HEK293T (cell line): ENCODE data around the gene WDR37.

Experiments used
- CTCF ChIA-PET: fragments of 350-600 bp; formaldehyde crosslinking; extraction: SDS; loops from one replicate; lab custom pipeline; 2021; ENCODE audit warnings: antibody characterized with exemption, inconsistent platforms; lab: Yijun Ruan, JAX
- POLR2A ChIA-PET: fragments of 350-600 bp; formaldehyde crosslinking; extraction: SDS; loops from one replicate; lab custom pipeline; 2020; ENCODE audit warnings: antibody characterized with exemption, inconsistent platforms; lab: Yijun Ruan, JAX
- DNase-seq: peaks from one replicate; pipeline ENCODE4 v3.0.0; 2012; ENCODE audit warnings: mixed read lengths; ENCODE audit errors: extremely low spot score
- ARNT ChIP-seq: fragments of 450-650 bp; IDR thresholded peaks from 2 replicates; pipeline ENCODE4 v1.6.1; 2017; ENCODE audit warnings: mild to moderate bottlenecking
- BHLHE40 ChIP-seq: fragments of 450-650 bp; IDR thresholded peaks from 2 replicates; pipeline ENCODE4 v1.6.1; 2016; ENCODE audit warnings: mild to moderate bottlenecking, moderate library complexity, borderline replicate concordance
- CTBP1 ChIP-seq: fragments of 450-650 bp; IDR thresholded peaks from 2 replicates; pipeline ENCODE4 v1.6.1; 2016; ENCODE audit warnings: borderline replicate concordance
- ELF4 ChIP-seq: fragments of 450-650 bp; IDR thresholded peaks from 2 replicates; pipeline ENCODE4 v1.6.1; 2017; ENCODE audit warnings: antibody characterized with exemption
- FOXA1 ChIP-seq: fragments of 450-650 bp; IDR thresholded peaks from 2 replicates; pipeline ENCODE4 v1.6.1; 2016; ENCODE audit warnings: mild to moderate bottlenecking
- FOXK2 ChIP-seq: fragments of 450-650 bp; IDR thresholded peaks from 2 replicates; pipeline ENCODE4 v1.6.1; 2016; ENCODE audit warnings: mild to moderate bottlenecking
- FOXM1 ChIP-seq: fragments of 450-650 bp; IDR thresholded peaks from 2 replicates; pipeline ENCODE4 v1.6.1; 2017; ENCODE audit warnings: mild to moderate bottlenecking, borderline replicate concordance
- HDGF ChIP-seq: fragments of 450-650 bp; IDR thresholded peaks from 2 replicates; pipeline ENCODE4 v1.6.1; 2017; ENCODE audit warnings: antibody characterized with exemption, borderline replicate concordance
- L3MBTL2 ChIP-seq: fragments of 450-650 bp; conservative IDR thresholded peaks from 2 replicates; pipeline ENCODE4 v1.6.1; 2016; ENCODE audit warnings: mild to moderate bottlenecking
- LEF1 ChIP-seq: fragments of 450-650 bp; IDR thresholded peaks from 2 replicates; pipeline ENCODE4 v1.6.1; 2017; ENCODE audit warnings: mild to moderate bottlenecking, borderline replicate concordance
- NFRKB ChIP-seq: fragments of 450-650 bp; IDR thresholded peaks from 2 replicates; pipeline ENCODE4 v1.6.1; 2016; ENCODE audit warnings: mild to moderate bottlenecking, moderate library complexity
- SP1 ChIP-seq: fragments of 450-650 bp; IDR thresholded peaks from 2 replicates; pipeline ENCODE4 v1.6.1; 2017
- SUZ12 ChIP-seq: fragments of 450-650 bp; IDR thresholded peaks from 2 replicates; pipeline ENCODE4 v1.6.1; 2016; ENCODE audit warnings: mild to moderate bottlenecking
- TARDBP ChIP-seq: fragments of 450-650 bp; IDR thresholded peaks from 2 replicates; pipeline ENCODE4 v1.6.1; 2016
- ZNF384 ChIP-seq: fragments of 450-650 bp; IDR thresholded peaks from 2 replicates; pipeline ENCODE4 v1.6.1; 2016
- TF ChIP-seq, protein P1 (sequence below): fragments of 450-650 bp; IDR thresholded peaks from 2 replicates; pipeline ENCODE4 v1.6.1; 2016

The WDR37 gene

DNA sequence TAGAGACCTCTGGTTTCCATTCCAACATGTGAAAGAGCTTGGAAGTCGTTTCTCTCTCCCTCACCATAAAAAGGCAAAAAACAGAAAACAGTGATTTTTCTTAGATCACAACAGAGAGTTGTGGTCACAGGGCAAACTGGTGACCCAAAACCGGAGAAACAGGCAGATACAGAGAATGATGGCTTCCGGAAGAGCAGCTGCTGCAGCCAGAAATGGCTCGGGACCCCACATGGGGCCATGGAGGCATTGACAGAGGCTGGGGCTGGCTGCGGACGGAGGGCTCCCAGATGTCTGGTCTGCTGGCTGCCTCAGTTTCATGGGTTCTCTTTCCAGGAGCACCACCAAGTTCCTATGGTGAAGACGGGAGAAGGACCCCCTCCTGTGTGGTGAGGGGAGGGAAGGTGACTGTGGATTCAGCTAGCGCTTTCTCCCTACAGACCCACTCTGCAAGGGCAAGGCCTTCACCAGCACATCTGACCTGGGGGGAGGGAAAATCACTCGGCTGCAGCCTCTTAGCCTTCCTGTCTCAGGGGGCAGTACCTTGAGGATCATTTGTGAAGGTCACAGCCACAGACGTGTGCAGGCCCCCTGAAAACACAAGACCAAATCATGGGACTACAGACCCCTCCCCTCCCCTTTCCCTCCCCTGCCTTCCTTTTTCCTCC is 81.4 kb downstream of the WDR37 start:
- no peak for DNase-seq
- ChIA-PET CTCF (no interaction called here), POLR2A (no interaction called here)
- TF ChIP-seq L3MBTL2, result no peak
- no peak for TF ChIP-seq FOXK2
- TF ChIP-seq FOXM1, result no peak
- TF ChIP-seq BHLHE40, result no peak
- no peak for TF ChIP-seq ZNF384
- no peak for TF ChIP-seq LEF1
- no peak for TF ChIP-seq HDGF
- TF ChIP-seq ARNT, result no peak
- no peak for TF ChIP-seq TARDBP
- TF ChIP-seq CTBP1, result no peak
- no peak for TF ChIP-seq SUZ12
- no peak for TF ChIP-seq SP1
- no peak for TF ChIP-seq FOXA1
- no peak for TF ChIP-seq ELF4
- no peak for TF ChIP-seq NFRKB
- TF ChIP-seq, protein P1, sequence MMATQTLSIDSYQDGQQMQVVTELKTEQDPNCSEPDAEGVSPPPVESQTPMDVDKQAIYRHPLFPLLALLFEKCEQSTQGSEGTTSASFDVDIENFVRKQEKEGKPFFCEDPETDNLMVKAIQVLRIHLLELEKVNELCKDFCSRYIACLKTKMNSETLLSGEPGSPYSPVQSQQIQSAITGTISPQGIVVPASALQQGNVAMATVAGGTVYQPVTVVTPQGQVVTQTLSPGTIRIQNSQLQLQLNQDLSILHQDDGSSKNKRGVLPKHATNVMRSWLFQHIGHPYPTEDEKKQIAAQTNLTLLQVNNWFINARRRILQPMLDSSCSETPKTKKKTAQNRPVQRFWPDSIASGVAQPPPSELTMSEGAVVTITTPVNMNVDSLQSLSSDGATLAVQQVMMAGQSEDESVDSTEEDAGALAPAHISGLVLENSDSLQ, result no peak

DNA sequence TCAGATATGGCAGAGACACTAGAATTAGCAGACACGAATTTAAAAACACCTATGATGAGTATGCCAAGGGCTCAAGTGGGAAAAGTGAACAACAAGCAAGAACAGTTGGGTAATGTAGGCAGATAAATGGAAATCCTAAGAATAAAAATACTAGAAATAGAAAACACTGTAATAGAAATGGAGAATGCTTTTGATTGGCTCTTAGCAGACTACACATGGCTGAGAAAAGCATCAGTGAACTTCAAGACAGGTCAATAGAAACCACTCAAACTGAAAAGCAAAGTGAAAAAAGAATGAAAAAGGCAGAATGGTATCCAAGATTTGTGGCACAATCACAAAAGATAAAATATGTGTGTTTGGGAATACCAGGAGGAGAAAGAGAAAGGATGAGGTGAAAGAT is 82.3 kb downstream of the WDR37 start:
- no peak for DNase-seq
- ChIA-PET CTCF (no interaction called here), POLR2A (no interaction called here)
- TF ChIP-seq ELF4 (no peak), NFRKB (no peak), ARNT (no peak), ZNF384 (no peak), LEF1 (no peak), FOXA1 (no peak), HDGF (no peak), SUZ12 (no peak)
- TF ChIP-seq, protein P1, result no peak

DNA sequence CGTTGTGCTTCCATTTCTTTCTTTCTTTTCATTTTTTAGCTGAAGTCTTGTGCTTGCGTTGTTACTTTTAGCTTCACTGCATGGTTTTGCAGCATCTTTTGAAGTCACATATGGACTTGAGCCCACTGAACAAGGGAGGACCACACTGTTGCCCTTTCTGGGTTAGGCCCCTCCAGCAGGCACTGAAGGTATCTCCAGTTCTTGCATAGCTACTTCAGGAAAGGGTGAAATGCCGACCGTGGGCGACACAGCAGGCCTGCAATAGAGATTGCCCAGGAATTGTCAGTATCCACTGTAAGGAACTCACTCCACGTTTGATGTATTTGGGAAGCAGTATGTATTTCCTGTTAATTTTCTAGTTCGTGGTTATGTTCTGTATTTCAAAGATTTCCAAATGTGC is 85.1 kb downstream of the WDR37 start:
- DNase-seq, result no peak
- CTCF ChIA-PET, result interaction anchor here (1.0 kb wide), 1 partner anchor 103 kb away, joined by 4 read pairs; no protein-coding TSS in a partner anchor
- TF ChIP-seq LEF1 (no peak), SP1 (no peak), FOXK2 (no peak), TARDBP (no peak), FOXA1 (no peak), ARNT (no peak), NFRKB (no peak), L3MBTL2 (no peak), SUZ12 (no peak), ELF4 (no peak), CTBP1 (no peak)
- POLR2A ChIA-PET, result no interaction called here

DNA sequence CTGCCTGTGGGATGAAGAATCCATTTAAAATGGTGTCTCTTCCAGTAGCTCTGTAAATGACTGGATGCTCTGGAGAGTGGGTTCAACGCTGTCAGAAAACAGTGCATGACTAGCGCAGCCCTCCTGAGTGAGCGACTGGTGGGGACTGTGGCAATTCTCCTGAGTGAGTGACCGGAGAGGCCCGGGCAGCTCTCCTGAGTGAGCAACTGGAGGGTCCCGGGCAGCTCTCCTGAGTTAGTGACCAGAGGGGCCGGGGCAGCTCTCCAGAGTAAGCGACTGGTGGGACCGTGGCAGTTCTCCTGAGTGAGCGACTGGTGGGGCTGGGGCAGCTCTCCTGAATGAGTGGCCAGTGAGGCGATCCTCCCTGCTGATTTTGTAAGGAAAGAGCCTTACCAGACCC is 85.5 kb downstream of the WDR37 start:
- no peak for TF ChIP-seq SUZ12
- no peak for TF ChIP-seq ELF4
- no peak for TF ChIP-seq HDGF
- TF ChIP-seq, protein P1, result no peak
- no peak for TF ChIP-seq SP1
- no peak for TF ChIP-seq FOXK2
- TF ChIP-seq TARDBP, result no peak
- no peak for TF ChIP-seq L3MBTL2
- no peak for TF ChIP-seq CTBP1
- no peak for TF ChIP-seq LEF1
- no peak for TF ChIP-seq ZNF384
- TF ChIP-seq ARNT, result no peak
- TF ChIP-seq NFRKB, result no peak
- no peak for TF ChIP-seq FOXM1
- CTCF ChIA-PET, result no interaction called here
- no peak for DNase-seq
- POLR2A ChIA-PET, result no interaction called here

DNA sequence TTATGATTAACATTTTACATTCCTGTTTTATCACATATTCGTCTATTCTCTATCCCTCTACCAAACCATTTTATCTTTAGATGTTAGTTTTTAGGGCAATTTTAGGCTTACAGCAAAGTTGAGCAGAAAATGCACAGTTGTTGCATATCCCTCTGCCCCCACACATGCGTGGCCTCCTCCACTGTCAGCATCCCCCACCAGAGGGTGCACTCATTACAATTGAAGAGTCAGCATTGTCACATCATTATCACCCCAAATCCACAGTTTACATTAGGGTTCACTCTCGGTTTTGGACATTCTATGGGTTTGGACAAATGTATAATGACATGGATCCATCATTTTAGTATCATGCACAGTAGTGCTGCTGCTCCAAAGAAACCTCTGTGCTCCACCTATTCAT is 86.4 kb downstream of the WDR37 start:
- ChIA-PET POLR2A (no interaction called here), CTCF (no interaction called here)
- DNase-seq, result no peak

More for the DNA sequence above, 86.4 kb downstream of the WDR37 start:
- TF ChIP-seq, protein P1, result no peak
- TF ChIP-seq SP1, result no peak
- TF ChIP-seq SUZ12, result no peak
- no peak for TF ChIP-seq HDGF
- no peak for TF ChIP-seq ZNF384
- no peak for TF ChIP-seq ARNT
- TF ChIP-seq FOXM1, result no peak
- TF ChIP-seq L3MBTL2, result no peak
- no peak for TF ChIP-seq CTBP1
- no peak for TF ChIP-seq FOXK2
- no peak for TF ChIP-seq FOXA1
- no peak for TF ChIP-seq TARDBP
- no peak for TF ChIP-seq ELF4
- no peak for TF ChIP-seq BHLHE40
- no peak for TF ChIP-seq LEF1
- no peak for TF ChIP-seq NFRKB
